NT2/D1 (cell line): ENCODE measurements around the gene SLCO3A1.

Experiments used
- DNase-seq: peaks from one replicate; pipeline ENCODE4 v3.0.0-alpha.2; 2011; ENCODE audit warnings: low read depth, low spot score
- H3K27me3 ChIP-seq: 2 replicates; pipeline ENCODE4 v1.6.0; 2011; ENCODE audit warnings: mild to moderate bottlenecking; ENCODE audit not compliant: insufficient read length, insufficient read depth
- H3K36me3 ChIP-seq: 2 replicates; pipeline ENCODE4 v1.6.1; 2011; ENCODE audit warnings: mild to moderate bottlenecking, low read length, mixed read lengths; ENCODE audit not compliant: insufficient read depth, insufficient read length
- H3K4me1 ChIP-seq: 2 replicates; pipeline ENCODE4 v1.5.1; 2011; ENCODE audit not compliant: insufficient read depth, insufficient read length
- H3K4me3 ChIP-seq: 2 replicates; pipeline ENCODE4 v1.5.1; 2011; ENCODE audit warnings: low read depth; ENCODE audit not compliant: insufficient read length
- H3K9ac ChIP-seq: 2 replicates; pipeline ENCODE4 v1.6.0; 2011; ENCODE audit warnings: low read depth; ENCODE audit not compliant: insufficient read length
- H3K9me3 ChIP-seq: 2 replicates; pipeline ENCODE4 v1.5.1; 2011; ENCODE audit warnings: mild to moderate bottlenecking, low read length; ENCODE audit not compliant: insufficient read depth
- SUZ12 ChIP-seq: IDR thresholded peaks from 2 replicates; pipeline ENCODE4 v1.6.1; 2011; ENCODE audit not compliant: insufficient read length, insufficient read depth; ENCODE audit errors: extremely low read depth
- YY1 ChIP-seq: IDR thresholded peaks from 2 replicates; pipeline ENCODE4 v1.6.1; 2011; ENCODE audit not compliant: insufficient read length, insufficient read depth
- ZNF274 ChIP-seq: IDR thresholded peaks from 2 replicates; pipeline ENCODE4 v1.6.1; 2011; ENCODE audit warnings: mild to moderate bottlenecking, low read depth, low read length

The SLCO3A1 gene

DNA sequence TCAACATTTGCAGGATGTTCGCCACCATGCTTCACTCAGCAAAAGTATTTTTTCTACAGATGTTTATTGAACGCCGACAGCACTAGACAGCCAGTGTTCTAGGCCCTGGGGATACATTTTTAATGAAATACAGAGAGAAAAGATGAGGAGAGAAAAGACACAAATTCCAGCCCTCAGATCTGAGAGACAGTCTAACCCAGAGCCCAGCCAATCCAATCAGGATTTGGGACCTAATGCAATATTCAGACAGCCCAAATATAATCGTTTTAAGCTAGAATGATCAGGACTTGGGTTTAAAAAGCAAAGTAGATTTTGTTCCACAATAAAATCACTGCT, 174.8 kb downstream of the SLCO3A1 start:
- Histone ChIP-seq H3K36me3 (no peaks in the 10 kb centered on the region), H3K4me1 (peaks cover under 1% of the 10 kb centered on the region), H3K27me3 (no peaks in the 10 kb centered on the region), H3K9me3 (no peaks in the 10 kb centered on the region), H3K9ac (no peak overlapping the region), H3K4me3 (no peak overlapping the region)
- no peak for DNase-seq
- TF ChIP-seq YY1: no peak
- no peak for TF ChIP-seq ZNF274
- no peak for TF ChIP-seq SUZ12

GRCh38 chr15:92029767-92030166, 176.3 kb downstream of the SLCO3A1 start:
- Histone ChIP-seq H3K9ac (no peak overlapping the region), H3K27me3 (no peaks in the 10 kb centered on the region), H3K9me3 (no peaks in the 10 kb centered on the region), H3K36me3 (no peaks in the 10 kb centered on the region), H3K4me3 (no peak overlapping the region), H3K4me1 (peaks cover 4% of the 10 kb centered on the region)
- DNase-seq: no peak
- TF ChIP-seq SUZ12 (no peak), YY1 (no peak), ZNF274 (no peak)

- no peaks in the 10 kb centered on the region for H3K36me3 ChIP-seq
- no peak for DNase-seq
- TF ChIP-seq SUZ12 (no peak), YY1 (no peak), ZNF274 (no peak)
Observed at GRCh38 chr15:92033314-92033713, 179.8 kb downstream of the SLCO3A1 start.

GRCh38 chr15:92033723-92034122, 180.2 kb downstream of the SLCO3A1 start:
- no peak for TF ChIP-seq SUZ12
- no peak for TF ChIP-seq YY1
- no peak for TF ChIP-seq ZNF274
- no peak for DNase-seq

More at GRCh38 chr15:92033314-92033713, 179.8 kb downstream of the SLCO3A1 start:
- Histone ChIP-seq H3K4me1 (peaks cover 4% of the 10 kb centered on the region), H3K9me3 (no peaks in the 10 kb centered on the region), H3K4me3 (no peak overlapping the region), H3K27me3 (no peaks in the 10 kb centered on the region), H3K9ac (no peak overlapping the region)

DNA sequence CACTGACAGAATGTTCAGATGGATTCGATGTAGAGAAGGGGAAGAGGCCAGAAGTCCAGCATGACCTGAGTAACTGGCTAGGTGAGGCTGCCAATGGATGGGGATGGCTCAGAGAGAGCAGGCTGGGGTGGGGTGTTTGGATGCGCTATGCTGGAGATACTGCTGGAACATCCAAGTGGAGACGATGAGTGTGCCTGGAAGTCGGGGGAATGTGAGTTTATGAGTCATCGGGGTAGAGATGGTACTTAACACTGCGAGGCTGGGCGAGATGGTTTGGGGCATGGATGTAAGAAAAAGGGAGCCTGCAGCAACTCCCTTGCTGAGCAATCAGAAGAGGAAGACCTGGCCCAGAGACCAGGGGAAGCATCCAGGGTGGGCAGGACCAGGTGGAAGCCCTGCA, 180.7 kb downstream of the SLCO3A1 start:
- no peak for TF ChIP-seq ZNF274
- no peak for TF ChIP-seq SUZ12
- no peaks in the 10 kb centered on the region for H3K9me3 ChIP-seq
- peaks cover 4% of the 10 kb centered on the region for H3K4me1 ChIP-seq
- no peak for DNase-seq
- no peaks in the 10 kb centered on the region for H3K27me3 ChIP-seq
- H3K36me3 ChIP-seq: no peaks in the 10 kb centered on the region
- no peak overlapping the region for H3K4me3 ChIP-seq
- no peak overlapping the region for H3K9ac ChIP-seq

More at GRCh38 chr15:92033723-92034122, 180.2 kb downstream of the SLCO3A1 start:
- H3K27me3 ChIP-seq: no peaks in the 10 kb centered on the region
- H3K9ac ChIP-seq: no peak overlapping the region
- no peaks in the 10 kb centered on the region for H3K36me3 ChIP-seq
- peaks cover 4% of the 10 kb centered on the region for H3K4me1 ChIP-seq
- no peak overlapping the region for H3K4me3 ChIP-seq
- H3K9me3 ChIP-seq: no peaks in the 10 kb centered on the region

DNA sequence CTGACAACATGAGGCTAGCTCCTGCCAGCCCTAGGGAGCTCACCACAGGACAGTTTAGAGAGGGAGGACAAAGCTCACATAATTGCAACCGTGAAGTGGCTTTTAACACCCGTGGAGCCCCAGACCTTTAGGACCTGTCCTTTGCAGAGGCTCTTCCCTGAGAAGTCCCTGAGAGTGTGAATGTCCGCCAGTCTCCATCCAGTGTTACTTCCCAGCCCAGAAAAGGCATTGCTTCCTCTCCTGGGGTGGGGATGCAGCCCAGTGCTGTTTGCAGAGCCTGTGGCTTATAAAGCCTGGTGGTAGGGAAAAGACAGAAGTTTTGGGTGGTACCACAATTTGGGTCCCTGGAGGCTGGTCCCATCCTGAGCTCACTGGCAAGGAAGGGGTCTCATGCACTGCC, 182.0 kb downstream of the SLCO3A1 start:
- Histone ChIP-seq H3K36me3 (no peaks in the 10 kb centered on the region), H3K9ac (no peak overlapping the region), H3K9me3 (no peaks in the 10 kb centered on the region), H3K4me3 (no peak overlapping the region), H3K27me3 (no peaks in the 10 kb centered on the region), H3K4me1 (peaks cover 4% of the 10 kb centered on the region)
- TF ChIP-seq YY1 (no peak), SUZ12 (no peak), ZNF274 (no peak)
- DNase-seq: no peak

DNA sequence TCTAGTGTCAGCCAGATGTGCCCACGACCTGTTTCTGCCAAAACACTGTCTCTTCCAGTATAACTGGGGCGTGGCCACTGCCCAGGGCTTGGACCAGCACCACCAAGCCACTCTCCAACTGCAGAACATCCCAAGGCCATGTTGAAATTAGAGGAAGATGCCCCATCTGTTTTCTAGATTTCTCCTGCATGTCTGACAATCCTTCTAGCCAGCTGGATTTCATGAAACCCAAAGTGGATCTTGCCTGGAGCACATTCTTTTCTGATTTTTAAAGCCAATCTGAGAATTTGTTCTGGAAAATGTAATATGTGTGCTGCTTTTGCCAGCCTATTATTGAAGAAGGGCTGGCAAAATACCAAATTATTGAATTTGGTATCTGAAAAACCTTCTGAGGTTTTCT, 182.5 kb downstream of the SLCO3A1 start:
- no peak overlapping the region for H3K9ac ChIP-seq
- no peak for TF ChIP-seq SUZ12
- no peaks in the 10 kb centered on the region for H3K27me3 ChIP-seq
- H3K9me3 ChIP-seq: no peaks in the 10 kb centered on the region
- DNase-seq: no peak
- no peak overlapping the region for H3K4me3 ChIP-seq
- peaks cover 4% of the 10 kb centered on the region for H3K4me1 ChIP-seq
- H3K36me3 ChIP-seq: no peaks in the 10 kb centered on the region

- no peaks in the 10 kb centered on the region for H3K27me3 ChIP-seq
- no peak overlapping the region for H3K4me3 ChIP-seq
- no peak for DNase-seq
- H3K9me3 ChIP-seq: no peaks in the 10 kb centered on the region
- H3K36me3 ChIP-seq: no peaks in the 10 kb centered on the region
- TF ChIP-seq SUZ12 (no peak), ZNF274 (no peak), YY1 (no peak)
- no peak overlapping the region for H3K9ac ChIP-seq
- peaks cover 4% of the 10 kb centered on the region for H3K4me1 ChIP-seq
Observed at GRCh38 chr15:92037491-92037890, 184.0 kb downstream of the SLCO3A1 start.
